Activated CD8-positive, alpha-beta memory T cell treated with anti-CD3 and anti-CD28 coated beads, Interleukin-2, amount 10 ng/mL, durations not matched to agents 7 days and 5 days (primary cell): ENCODE data around the gene KATNAL2. TPM values are rescaled to one million over a fixed set of nuclear protein-coding genes. Genes with fewer than 3 reads are reported as not detected.

Experiments used
- ATAC-seq: fragments of 150-1000 bp; cut with Tn5 transposase; one replicate; pipeline ENCODE4 v1.10.0; 2021; ENCODE audit warnings: moderate library complexity
- CTCF ChIA-PET: fragments of 350-600 bp; sonication (Branson Sonifier 250); formaldehyde crosslinking; loops from one replicate; lab custom pipeline; 2021; ENCODE audit warnings: antibody characterized with exemption; lab: Charles Lee
- DNase-seq: peaks from one replicate; pipeline ENCODE4 v3.0.0-alpha.2; 2020
- H3K27ac Mint-ChIP-seq: one replicate; pipeline ENCODE4 v1.8.0; 2021; ENCODE audit warnings: mild to moderate bottlenecking, mixed read lengths
- H3K27me3 Mint-ChIP-seq: one replicate; pipeline ENCODE4 v1.8.0; 2021; ENCODE audit warnings: mixed read lengths
- H3K36me3 Mint-ChIP-seq: one replicate; pipeline ENCODE4 v1.8.0; 2021; ENCODE audit warnings: mild to moderate bottlenecking, mixed read lengths
- H3K4me1 Mint-ChIP-seq: one replicate; pipeline ENCODE4 v1.8.0; 2021; ENCODE audit warnings: mixed read lengths
- H3K4me3 Mint-ChIP-seq: one replicate; pipeline ENCODE4 v1.8.0; 2021; ENCODE audit warnings: mild to moderate bottlenecking, moderate library complexity, mixed read lengths
- H3K9me3 Mint-ChIP-seq: one replicate; pipeline ENCODE4 v1.8.0; 2022; ENCODE audit warnings: low read depth, mixed read lengths
- total RNA-seq, 2 experiments: library from RNA; stranded (reverse); gene quantifications; one replicate each; pipeline ENCODE4 v1.2.3, GENCODE V29; 2021

Gene KATNAL2
- total RNA-seq, 2 experiments from 2014 or later: 0.45 to 0.79 TPM

- ATAC-seq: no peak
- DNase-seq: no peak
- H3K9me3 Mint-ChIP-seq: no peaks in the 10 kb centered on the region
- H3K27me3 Mint-ChIP-seq: peaks cover 12% of the 10 kb centered on the region
- CTCF ChIA-PET: no interaction called here
- no peaks in the 10 kb centered on the region for H3K36me3 Mint-ChIP-seq
- H3K27ac Mint-ChIP-seq: no peak overlapping the region
- peaks cover 13% of the 10 kb centered on the region for H3K4me1 Mint-ChIP-seq
- no peak overlapping the region for H3K4me3 Mint-ChIP-seq
Measured at GRCh38 chr18:47077111-47077510, 159.7 kb downstream of the KATNAL2 start.

GRCh38 chr18:47080872-47081271, 163.5 kb downstream of the KATNAL2 start:
- no peak for DNase-seq
- no peak overlapping the region for H3K27ac Mint-ChIP-seq
- H3K4me3 Mint-ChIP-seq: no peak overlapping the region
- no peak for ATAC-seq
- CTCF ChIA-PET: no interaction called here
- no peaks in the 10 kb centered on the region for H3K9me3 Mint-ChIP-seq
- H3K4me1 Mint-ChIP-seq: peaks cover 12% of the 10 kb centered on the region
- no peaks in the 10 kb centered on the region for H3K36me3 Mint-ChIP-seq
- no peaks in the 10 kb centered on the region for H3K27me3 Mint-ChIP-seq

- Mint-ChIP-seq H3K27me3 (no peaks in the 10 kb centered on the region), H3K4me1 (peaks cover 12% of the 10 kb centered on the region), H3K4me3 (no peak overlapping the region), H3K36me3 (no peaks in the 10 kb centered on the region), H3K9me3 (no peaks in the 10 kb centered on the region), H3K27ac (no peak overlapping the region)
- CTCF ChIA-PET: interaction anchor here (0.7 kb wide), 1 partner anchor 15 kb away, joined by 3 read pairs; no protein-coding TSS in a partner anchor
- ATAC-seq: no peak
- no peak for DNase-seq
Measured at GRCh38 chr18:47081578-47081977, 164.2 kb downstream of the KATNAL2 start.

- DNase-seq (no peak), ATAC-seq (no peak)
- H3K27me3 Mint-ChIP-seq: no peaks in the 10 kb centered on the region
- no peak overlapping the region for H3K27ac Mint-ChIP-seq
- H3K4me3 Mint-ChIP-seq: no peak overlapping the region
- CTCF ChIA-PET: no interaction called here
- H3K4me1 Mint-ChIP-seq: no peaks in the 10 kb centered on the region
- H3K36me3 Mint-ChIP-seq: no peaks in the 10 kb centered on the region
- H3K9me3 Mint-ChIP-seq: no peaks in the 10 kb centered on the region
Measured at GRCh38 chr18:47087676-47088075, 170.3 kb downstream of the KATNAL2 start.

GRCh38 chr18:47095810-47096209, 178.4 kb downstream of the KATNAL2 start:
- Mint-ChIP-seq H3K27ac (no peak overlapping the region), H3K4me3 (no peak overlapping the region), H3K9me3 (no peaks in the 10 kb centered on the region), H3K36me3 (no peaks in the 10 kb centered on the region), H3K27me3 (no peaks in the 10 kb centered on the region), H3K4me1 (no peaks in the 10 kb centered on the region)
- ATAC-seq (no peak), DNase-seq (no peak)
- CTCF ChIA-PET: interaction anchor here (1.2 kb wide), 1 partner anchor 111 kb away, joined by 4 read pairs; no protein-coding TSS in a partner anchor

- CTCF ChIA-PET: interaction anchor here (1.0 to 3.2 kb wide), 3 partner anchors 49 to 104 kb away, joined by 3 to 19 read pairs (median 4); partner anchors contain the start of gene HDHD2
Measured at GRCh38 chr18:47100212-47100831, 182.9 kb downstream of the KATNAL2 start.

GRCh38 chr18:47108373-47108772, 191.0 kb downstream of the KATNAL2 start:
- peaks cover 3% of the 10 kb centered on the region for H3K36me3 Mint-ChIP-seq
- H3K27ac Mint-ChIP-seq: no peak overlapping the region
- CTCF ChIA-PET: no interaction called here
- H3K4me3 Mint-ChIP-seq: no peak overlapping the region
- H3K27me3 Mint-ChIP-seq: no peaks in the 10 kb centered on the region
- no peaks in the 10 kb centered on the region for H3K4me1 Mint-ChIP-seq
- ATAC-seq (no peak), DNase-seq (no peak)
- H3K9me3 Mint-ChIP-seq: no peaks in the 10 kb centered on the region

More at GRCh38 chr18:47100212-47100831, 182.9 kb downstream of the KATNAL2 start:
- no peaks in the 10 kb centered on the region for H3K4me1 Mint-ChIP-seq
- no peak overlapping the region for H3K4me3 Mint-ChIP-seq
- no peaks in the 10 kb centered on the region for H3K9me3 Mint-ChIP-seq
- DNase-seq (peak; percentile 67), ATAC-seq (peak; percentile 63)
- H3K36me3 Mint-ChIP-seq: no peaks in the 10 kb centered on the region
- no peaks in the 10 kb centered on the region for H3K27me3 Mint-ChIP-seq
- H3K27ac Mint-ChIP-seq: no peak overlapping the region

GRCh38 chr18:47108998-47109405, 191.6 kb downstream of the KATNAL2 start:
- DNase-seq: no peak

GRCh38 chr18:47109720-47110119, 192.3 kb downstream of the KATNAL2 start:
- no peak for DNase-seq
- Mint-ChIP-seq H3K36me3 (peaks cover 5% of the 10 kb centered on the region), H3K9me3 (no peaks in the 10 kb centered on the region), H3K4me1 (no peaks in the 10 kb centered on the region), H3K27me3 (no peaks in the 10 kb centered on the region), H3K27ac (no peak overlapping the region), H3K4me3 (no peak overlapping the region)
- no peak for ATAC-seq
- CTCF ChIA-PET: interaction anchor here (1.0 kb wide), 1 partner anchor 12 kb away, joined by 4 read pairs; no protein-coding TSS in a partner anchor

More at GRCh38 chr18:47108998-47109405, 191.6 kb downstream of the KATNAL2 start:
- Mint-ChIP-seq H3K9me3 (no peaks in the 10 kb centered on the region), H3K4me1 (no peaks in the 10 kb centered on the region), H3K36me3 (peaks cover 3% of the 10 kb centered on the region), H3K4me3 (no peak overlapping the region), H3K27me3 (no peaks in the 10 kb centered on the region), H3K27ac (no peak overlapping the region)
- no peak for ATAC-seq
- CTCF ChIA-PET: no interaction called here

- CTCF ChIA-PET: interaction anchor here (1.0 kb wide), 1 partner anchor 13 kb away, joined by 4 read pairs; no protein-coding TSS in a partner anchor
- ATAC-seq: no peak
- Mint-ChIP-seq H3K4me1 (no peaks in the 10 kb centered on the region), H3K4me3 (no peak overlapping the region), H3K36me3 (peaks cover 5% of the 10 kb centered on the region), H3K9me3 (no peaks in the 10 kb centered on the region), H3K27me3 (no peaks in the 10 kb centered on the region), H3K27ac (no peak overlapping the region)
- no peak for DNase-seq
Measured at GRCh38 chr18:47110492-47111274, 193.3 kb downstream of the KATNAL2 start.

GRCh38 chr18:47113796-47114540, 196.6 kb downstream of the KATNAL2 start:
- Mint-ChIP-seq H3K4me3 (no peak overlapping the region), H3K27me3 (no peaks in the 10 kb centered on the region), H3K36me3 (peaks cover 13% of the 10 kb centered on the region), H3K27ac (no peak overlapping the region), H3K4me1 (no peaks in the 10 kb centered on the region), H3K9me3 (no peaks in the 10 kb centered on the region)
- CTCF ChIA-PET: interaction anchor here (1.5 kb wide), 1 partner anchor 12 kb away, joined by 5 read pairs; no protein-coding TSS in a partner anchor
- ATAC-seq: no peak
- no peak for DNase-seq

- H3K27me3 Mint-ChIP-seq: no peaks in the 10 kb centered on the region
- peaks cover 23% of the 10 kb centered on the region for H3K36me3 Mint-ChIP-seq
- H3K4me1 Mint-ChIP-seq: peaks cover 8% of the 10 kb centered on the region
Measured at GRCh38 chr18:47115205-47115604, 197.8 kb downstream of the KATNAL2 start.

GRCh38 chr18:47118981-47119380, 201.6 kb downstream of the KATNAL2 start:
- DNase-seq: no peak
- H3K9me3 Mint-ChIP-seq: no peaks in the 10 kb centered on the region
- H3K4me1 Mint-ChIP-seq: peaks cover 23% of the 10 kb centered on the region
- CTCF ChIA-PET: no interaction called here
- no peak overlapping the region for H3K27ac Mint-ChIP-seq
- no peak for ATAC-seq
- no peaks in the 10 kb centered on the region for H3K27me3 Mint-ChIP-seq
- H3K36me3 Mint-ChIP-seq: peaks cover 47% of the 10 kb centered on the region
- no peak overlapping the region for H3K4me3 Mint-ChIP-seq

More at GRCh38 chr18:47115205-47115604, 197.8 kb downstream of the KATNAL2 start:
- no peaks in the 10 kb centered on the region for H3K9me3 Mint-ChIP-seq
- H3K27ac Mint-ChIP-seq: no peak overlapping the region
- no peak for ATAC-seq
- CTCF ChIA-PET: no interaction called here
- H3K4me3 Mint-ChIP-seq: no peak overlapping the region
- DNase-seq: no peak
